ENCODE measurements around the gene MTHFD1L. TPM values are rescaled to one million over a fixed set of nuclear protein-coding genes. Genes with fewer than 3 reads are reported as not detected.

The MTHFD1L gene
- total RNA-seq, 1 experiment from 2014 or later: 47.8 TPM

GRCh38 chr6:151143337-151143736 lies 277.8 kb downstream of the MTHFD1L start:
- Mint-ChIP-seq H3K4me3 (ENCODE audit: low read depth, unreplicated experiment) (no peak overlapping the region), H3K4me1 (ENCODE audit: low read depth, unreplicated experiment) (peaks cover 8% of the 10 kb centered on the region), H3K27ac (ENCODE audit: unreplicated experiment) (no peak overlapping the region), H3K27me3 (ENCODE audit: unreplicated experiment) (no peaks in the 10 kb centered on the region), H3K36me3 (ENCODE audit: insufficient read depth, unreplicated experiment) (no peaks in the 10 kb centered on the region), H3K9me3 (ENCODE audit: low read depth, unreplicated experiment) (no peaks in the 10 kb centered on the region)
- CTCF ChIA-PET: no interaction called here
- TF ChIP-seq CTCF (IDR thresholded peaks at IDR 0.05; ENCODE audit: unreplicated experiment): no peak
- intact Hi-C loops (cut with micrococcal nuclease; ENCODE audit: unreplicated experiment): no loop called here
- BruUV-seq (replicated peaks): no TSS peak
- DNase-seq: no peak

GRCh38 chr6:151143806-151144205 lies 278.3 kb downstream of the MTHFD1L start:
- no peaks in the 10 kb centered on the region for H3K27me3 Mint-ChIP-seq (ENCODE audit: unreplicated experiment)
- CTCF ChIA-PET: interaction anchor here (0.6 to 0.7 kb wide), 2 partner anchors 11 to 123 kb away, joined by 3 to 4 read pairs; no protein-coding TSS in a partner anchor
- peaks cover 8% of the 10 kb centered on the region for H3K4me1 Mint-ChIP-seq (ENCODE audit: low read depth, unreplicated experiment)
- intact Hi-C loops (cut with micrococcal nuclease; ENCODE audit: unreplicated experiment): no loop called here
- H3K36me3 Mint-ChIP-seq (ENCODE audit: insufficient read depth, unreplicated experiment): no peaks in the 10 kb centered on the region
- no peak overlapping the region for H3K27ac Mint-ChIP-seq (ENCODE audit: unreplicated experiment)
- no TSS peak for BruUV-seq (replicated peaks)
- H3K4me3 Mint-ChIP-seq (ENCODE audit: low read depth, unreplicated experiment): no peak overlapping the region
- H3K9me3 Mint-ChIP-seq (ENCODE audit: low read depth, unreplicated experiment): no peaks in the 10 kb centered on the region
- TF ChIP-seq CTCF (IDR thresholded peaks at IDR 0.05; ENCODE audit: unreplicated experiment): no peak
- no peak for DNase-seq

- no peaks in the 10 kb centered on the region for H3K36me3 Mint-ChIP-seq (ENCODE audit: insufficient read depth, unreplicated experiment)
- H3K27ac Mint-ChIP-seq (ENCODE audit: unreplicated experiment): no peak overlapping the region
- no peak overlapping the region for H3K4me3 Mint-ChIP-seq (ENCODE audit: low read depth, unreplicated experiment)
- intact Hi-C loops (cut with micrococcal nuclease; ENCODE audit: unreplicated experiment): no loop called here
- no peaks in the 10 kb centered on the region for H3K4me1 Mint-ChIP-seq (ENCODE audit: low read depth, unreplicated experiment)
- CTCF ChIA-PET: no interaction called here
- H3K9me3 Mint-ChIP-seq (ENCODE audit: low read depth, unreplicated experiment): no peaks in the 10 kb centered on the region
- no peak for TF ChIP-seq CTCF (IDR thresholded peaks at IDR 0.05; ENCODE audit: unreplicated experiment)
- H3K27me3 Mint-ChIP-seq (ENCODE audit: unreplicated experiment): no peaks in the 10 kb centered on the region
- no TSS peak for BruUV-seq (replicated peaks)
- DNase-seq: no peak
These were observed 281.8 kb downstream of the MTHFD1L start for GRCh38 chr6:151147118-151147832.

- no peaks in the 10 kb centered on the region for H3K27me3 Mint-ChIP-seq (ENCODE audit: unreplicated experiment)
- DNase-seq: no peak
- no peak overlapping the region for H3K27ac Mint-ChIP-seq (ENCODE audit: unreplicated experiment)
- CTCF ChIA-PET: no interaction called here
- TF ChIP-seq CTCF (IDR thresholded peaks at IDR 0.05; ENCODE audit: unreplicated experiment): no peak
- no peaks in the 10 kb centered on the region for H3K4me1 Mint-ChIP-seq (ENCODE audit: low read depth, unreplicated experiment)
- no TSS peak for BruUV-seq (replicated peaks)
- H3K36me3 Mint-ChIP-seq (ENCODE audit: insufficient read depth, unreplicated experiment): no peaks in the 10 kb centered on the region
- no peak overlapping the region for H3K4me3 Mint-ChIP-seq (ENCODE audit: low read depth, unreplicated experiment)
- H3K9me3 Mint-ChIP-seq (ENCODE audit: low read depth, unreplicated experiment): no peaks in the 10 kb centered on the region
- intact Hi-C loops (cut with micrococcal nuclease; ENCODE audit: unreplicated experiment): no loop called here
These were observed 282.6 kb downstream of the MTHFD1L start for GRCh38 chr6:151148111-151148510.

Measured in Calu3 (cell line).